Activated T-cell treated with anti-CD3 and anti-CD28 coated beads for 24 hours (primary cell): ENCODE measurements around the gene PPARA.
"Not testable (repeated sequence)": the region's sequence is repeated elsewhere in the genome, so short reads cannot be mapped to it uniquely, and the experiment has no call there.

Experiments
- DNase-seq: peaks from one replicate; pipeline ENCODE4 v3.0.0-alpha.2; 2020; ENCODE audit warnings: low read depth

PPARA gene

GRCh38 chr22:46127556-46127955 lies 22.8 kb upstream of the PPARA start:
- DNase-seq, result no peak

- no peak for DNase-seq
These were observed 21.7 kb upstream of the PPARA start for GRCh38 chr22:46128606-46129005.

GRCh38 chr22:46129390-46130041 lies 20.8 kb upstream of the PPARA start:
- DNase-seq, result no peak

- no peak for DNase-seq
These were observed 19.2 kb upstream of the PPARA start for GRCh38 chr22:46131151-46131587.

- DNase-seq, result not testable (repeated sequence)
These were observed 18.0 kb upstream of the PPARA start for GRCh38 chr22:46132193-46132829.

GRCh38 chr22:46132830-46133587 lies 17.3 kb upstream of the PPARA start:
- no peak for DNase-seq

- DNase-seq, result no peak
These were observed 16.8 kb upstream of the PPARA start for GRCh38 chr22:46133588-46133855.

- DNase-seq, result no peak
These were observed 16.1 kb upstream of the PPARA start for GRCh38 chr22:46134111-46134705.

GRCh38 chr22:46135611-46136485 lies 14.5 kb upstream of the PPARA start:
- DNase-seq, result no peak

- no peak for DNase-seq
These were observed 13.7 kb upstream of the PPARA start for GRCh38 chr22:46136486-46137217.

- no peak for DNase-seq
These were observed 13.0 kb upstream of the PPARA start for GRCh38 chr22:46137218-46137766.

GRCh38 chr22:46138058-46138797 lies 12.1 kb upstream of the PPARA start:
- no peak for DNase-seq

- DNase-seq, result not testable (repeated sequence)
These were observed 10.9 kb upstream of the PPARA start for GRCh38 chr22:46139417-46139816.

GRCh38 chr22:46139895-46140350 lies 10.4 kb upstream of the PPARA start:
- DNase-seq, result no peak

GRCh38 chr22:46140989-46141928 lies 9.1 kb upstream of the PPARA start:
- no peak for DNase-seq

GRCh38 chr22:46142548-46143490 lies 7.5 kb upstream of the PPARA start:
- no peak for DNase-seq

- no peak for DNase-seq
These were observed 6.7 kb upstream of the PPARA start for GRCh38 chr22:46143491-46144147.
